Heart right ventricle (tissue), 16 donors: ENCODE data around the gene SLC38A3. TPM values are rescaled to one million over a fixed set of nuclear protein-coding genes. Genes with fewer than 3 reads are reported as not detected.

Experiments
- ATAC-seq, 8 donors: fragments of 200-7000 bp; cut with Tn5 transposase; one replicate each; pipeline ENCODE4 v1.9.1; 2020; ENCODE audit warnings: mild to moderate bottlenecking in 8 of 8, moderate library complexity in 8 of 8, moderate number of reproducible peaks in 1 of 8
- DNase-seq, 2 donors: peaks; one replicate each; pipeline ENCODE4 v3.0.0-alpha.2; 2020
- H3K27ac ChIP-seq, 10 donors: fragments of 200-600 bp; sonication (generic) in 2 of 10; one replicate each; pipeline versions ENCODE4 v1.5.0 to v1.8.0; 2020 to 2022; ENCODE audit warnings: mild to moderate bottlenecking in 3 of 10
- H3K27me3 ChIP-seq, 7 donors: fragments of 200-600 bp; one replicate each; pipeline ENCODE4 v1.8.0; 2021 to 2022; ENCODE audit warnings: mild to moderate bottlenecking in 2 of 7
- H3K36me3 ChIP-seq, 9 donors: fragments of 200-600 bp; sonication (generic) in 1 of 9; one replicate each; pipeline versions ENCODE4 v1.5.0 to v1.8.0; 2020 to 2022; ENCODE audit warnings: mild to moderate bottlenecking in 2 of 9
- H3K4me1 ChIP-seq, 9 donors: fragments of 200-600 bp; sonication (generic) in 1 of 9; one replicate each; pipeline versions ENCODE4 v1.5.0 to v1.8.0; 2020 to 2022; ENCODE audit warnings: mild to moderate bottlenecking in 4 of 9
- H3K4me3 ChIP-seq, 10 donors: fragments of 200-600 bp; sonication (generic) in 2 of 10; one replicate each; pipeline versions ENCODE4 v1.5.0 to v1.8.0; 2020 to 2022; ENCODE audit warnings: mild to moderate bottlenecking in 7 of 10, moderate library complexity in 2 of 10
- H3K9me3 ChIP-seq, 11 donors: fragments of 200-600 bp in 10 of 11; sonication (generic) in 2 of 11; one replicate each; pipeline versions ENCODE4 v1.5.0 to v1.8.0; 2013 to 2022; ENCODE audit warnings: mild to moderate bottlenecking in 2 of 11, control low read depth in 1 of 11, moderate library complexity in 1 of 11
- WGBS, 2 donors: extraction: QIAGEN DNeasy Blood & Tissue Kit; methylation state at CpG; one replicate each; pipeline ENCODE4 v1.1.7; 2013; ENCODE audit warnings: inconsistent platforms in 1 of 2; 5-methylcytosine and 5-hydroxymethylcytosine counted together
- intact Hi-C, 10 donors: fragments of 100-400 bp; cut with DNase I; formaldehyde crosslinking; loops; one replicate each; pipeline versions ENCODE4 v1.11.1 to v1.14.2; 2022
- polyA plus RNA-seq, 2 donors: library from polyadenylated mRNA; stranded (reverse); fragments of 200-250 nt; gene quantifications; one replicate each; pipeline ENCODE4 v1.2.3, GENCODE V29; 2013
- total RNA-seq, 10 donors: library from RNA; stranded (reverse); fragmentation: NEBNext Ultra II Directional in 3 of 10; extraction: Animal tissue kit (Norgen Biotek cat#: 25700) in 3 of 10; gene quantifications; one replicate each; pipeline versions ENCODE4 v1.2.1 to v1.2.4, GENCODE V29; 2021 to 2023
- TF ChIP-seq, protein P1 (sequence below), 9 donors: fragments of 200-600 bp; sonication (generic) in 2 of 9; IDR thresholded peaks; one replicate each; pipeline versions ENCODE4 v1.5.0 to v1.8.0; 2021 to 2022; ENCODE audit warnings: antibody characterized with exemption in 9 of 9, mild to moderate bottlenecking in 5 of 9, moderate library complexity in 1 of 9
- donor health status: Arrhythmogenic right ventricular cardiomyopathy.
- donor health status: ischemic (EF 13 %, LVEDD 7.1; RV severe dilation, severe dysfunction).
- donor health status: healthy with polysubstance abuse.
- donor health status: DM: no; HTN: yes; CAD: no.
- donor health status: DM: no; HTN: no; CAD: no.
- donor health status: ischemic (EF 25% LVEDD 6.9; RV normal size, moderate dysfunction).
- donor health status: ischemic (EF 25% LVEDD 5.7; RV mildly dilated, moderate dysfunction).
- donor health status: healthy.
- donor health status: DM: yes; HTN: yes; CAD: no.
- donor health status: Ischemic cardiomyopathy.
- donor health status: ischemic (EF 35%, LVEDD 5.7; RV mildly dilated, moderate dysfunction).
- donor health status: nonischemic (EF 11% LVEDD 7.7; RV severe dilation, severe dysfunction).
- donor health status: DM: yes; HTN: yes; CAD: no.
- donor health status: PGD.
- donor health status: ischemic (EF 29% LVEDD 5.4; RV normal size, mild dysfunction).
- donor health status: nonischemic (EF 23%, LVEDD 6.1; RV moderate dilation, normal function).

SLC38A3 gene
- total and polyA plus RNA-seq, 12 donors = 1.4 to 16.4 (median 11.2) TPM

DNA sequence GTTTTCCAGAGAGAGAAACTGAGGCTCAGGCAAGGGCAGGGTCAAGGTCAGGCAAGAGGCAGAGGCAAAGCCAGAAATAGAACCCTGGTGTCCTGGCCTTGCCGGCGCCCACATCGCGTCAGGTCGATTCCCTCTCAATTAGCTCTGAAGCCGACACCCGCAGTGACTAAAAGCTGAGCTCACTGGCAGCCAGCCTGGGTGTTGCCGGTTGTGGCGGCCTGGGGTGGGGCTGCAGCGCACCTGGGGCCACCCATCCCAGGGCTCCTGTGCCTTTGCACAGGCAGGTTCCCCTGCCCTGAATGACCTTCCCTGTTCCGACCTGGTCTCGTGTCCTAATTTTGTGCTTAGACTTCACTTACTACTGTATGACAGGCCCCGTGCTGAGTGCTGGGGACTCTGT is 43.8 kb upstream of the SLC38A3 start:
- DNase-seq (no peak), ATAC-seq (peak in 2 of 8 donors; percentile 3 to 19)
- Histone ChIP-seq H3K4me3 (peak overlapping the region in 4 of 10 donors; percentile 8 to 29 (median 26)), H3K9me3 (no peaks in the 10 kb centered on the region), H3K4me1 (peaks cover 36 to 95% (median 67%) of the 10 kb centered on the region in 9 donors), H3K27me3 (peaks cover 0 to 18% (median 0%) of the 10 kb centered on the region in 7 donors), H3K27ac (peak overlapping the region; percentile 60 to 91 (median 84)), H3K36me3 (no peaks in the 10 kb centered on the region)
- TF ChIP-seq, protein P1, sequence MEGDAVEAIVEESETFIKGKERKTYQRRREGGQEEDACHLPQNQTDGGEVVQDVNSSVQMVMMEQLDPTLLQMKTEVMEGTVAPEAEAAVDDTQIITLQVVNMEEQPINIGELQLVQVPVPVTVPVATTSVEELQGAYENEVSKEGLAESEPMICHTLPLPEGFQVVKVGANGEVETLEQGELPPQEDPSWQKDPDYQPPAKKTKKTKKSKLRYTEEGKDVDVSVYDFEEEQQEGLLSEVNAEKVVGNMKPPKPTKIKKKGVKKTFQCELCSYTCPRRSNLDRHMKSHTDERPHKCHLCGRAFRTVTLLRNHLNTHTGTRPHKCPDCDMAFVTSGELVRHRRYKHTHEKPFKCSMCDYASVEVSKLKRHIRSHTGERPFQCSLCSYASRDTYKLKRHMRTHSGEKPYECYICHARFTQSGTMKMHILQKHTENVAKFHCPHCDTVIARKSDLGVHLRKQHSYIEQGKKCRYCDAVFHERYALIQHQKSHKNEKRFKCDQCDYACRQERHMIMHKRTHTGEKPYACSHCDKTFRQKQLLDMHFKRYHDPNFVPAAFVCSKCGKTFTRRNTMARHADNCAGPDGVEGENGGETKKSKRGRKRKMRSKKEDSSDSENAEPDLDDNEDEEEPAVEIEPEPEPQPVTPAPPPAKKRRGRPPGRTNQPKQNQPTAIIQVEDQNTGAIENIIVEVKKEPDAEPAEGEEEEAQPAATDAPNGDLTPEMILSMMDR (IDR thresholded peaks at IDR 0.05) = no peak
- 54 to 61% methylated on average over 13 of the region's 13 CpGs for WGBS, 2 donors
- intact Hi-C loops = no loop called here

DNA sequence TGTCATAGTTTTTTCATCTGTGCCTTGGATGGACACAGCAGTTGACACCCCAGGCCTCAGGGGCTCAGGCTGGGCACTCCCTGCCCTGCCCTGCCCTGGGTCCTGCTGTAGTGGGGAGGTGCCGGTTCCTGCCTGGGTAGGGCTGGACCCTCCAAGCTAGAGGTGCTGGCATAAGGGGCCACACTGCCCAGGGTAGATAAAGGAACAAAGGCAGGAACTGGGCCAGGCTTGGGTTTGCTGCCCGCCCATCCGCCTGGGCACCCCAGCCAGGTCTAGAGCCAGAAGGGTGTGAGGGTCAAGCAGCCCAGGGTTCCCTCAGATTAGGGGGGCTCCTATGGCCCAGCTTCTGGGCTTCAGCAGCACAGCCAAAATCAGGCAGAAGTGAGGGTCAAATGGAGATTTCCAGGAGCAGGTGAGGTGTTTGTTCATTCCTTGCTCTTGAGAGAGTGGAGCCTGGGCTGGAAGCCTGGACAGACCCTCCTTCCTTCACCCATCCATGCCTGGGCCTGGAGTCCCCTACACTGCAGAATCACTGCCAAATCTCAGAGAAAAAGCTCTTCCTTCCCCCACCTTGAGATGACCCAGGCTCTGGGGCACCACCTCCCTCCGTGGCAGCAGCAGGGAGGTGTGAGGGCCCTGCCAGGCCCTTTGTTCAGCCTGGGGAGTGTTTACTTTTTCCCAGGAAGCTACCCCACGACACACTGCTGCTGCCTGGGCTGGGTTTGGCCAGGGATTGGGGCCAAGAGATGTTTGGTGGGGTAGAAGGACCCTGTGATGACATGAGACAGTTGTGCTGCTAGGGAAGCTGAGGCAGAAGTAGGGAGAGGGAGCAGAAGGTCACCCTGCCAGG is 42.8 kb upstream of the SLC38A3 start:
- H3K27ac ChIP-seq = peak overlapping the region; percentile 60 to 91 (median 84)
- TF ChIP-seq, protein P1 (IDR thresholded peaks at IDR 0.05) = no peak
- peaks cover 43 to 100% (median 77%) of the 10 kb centered on the region in 9 donors for H3K4me1 ChIP-seq
- H3K9me3 ChIP-seq = no peaks in the 10 kb centered on the region
- no peak overlapping the region for H3K4me3 ChIP-seq
- intact Hi-C loops = no loop called here
- DNase-seq (no peak), ATAC-seq (peak in 1 of 8 donors; percentile 6)
- 81 to 86% methylated on average over 5 of the region's 5 CpGs for WGBS, 2 donors
- peaks cover 0 to 10% (median 0%) of the 10 kb centered on the region in 7 donors for H3K27me3 ChIP-seq
- H3K36me3 ChIP-seq = no peaks in the 10 kb centered on the region

DNA sequence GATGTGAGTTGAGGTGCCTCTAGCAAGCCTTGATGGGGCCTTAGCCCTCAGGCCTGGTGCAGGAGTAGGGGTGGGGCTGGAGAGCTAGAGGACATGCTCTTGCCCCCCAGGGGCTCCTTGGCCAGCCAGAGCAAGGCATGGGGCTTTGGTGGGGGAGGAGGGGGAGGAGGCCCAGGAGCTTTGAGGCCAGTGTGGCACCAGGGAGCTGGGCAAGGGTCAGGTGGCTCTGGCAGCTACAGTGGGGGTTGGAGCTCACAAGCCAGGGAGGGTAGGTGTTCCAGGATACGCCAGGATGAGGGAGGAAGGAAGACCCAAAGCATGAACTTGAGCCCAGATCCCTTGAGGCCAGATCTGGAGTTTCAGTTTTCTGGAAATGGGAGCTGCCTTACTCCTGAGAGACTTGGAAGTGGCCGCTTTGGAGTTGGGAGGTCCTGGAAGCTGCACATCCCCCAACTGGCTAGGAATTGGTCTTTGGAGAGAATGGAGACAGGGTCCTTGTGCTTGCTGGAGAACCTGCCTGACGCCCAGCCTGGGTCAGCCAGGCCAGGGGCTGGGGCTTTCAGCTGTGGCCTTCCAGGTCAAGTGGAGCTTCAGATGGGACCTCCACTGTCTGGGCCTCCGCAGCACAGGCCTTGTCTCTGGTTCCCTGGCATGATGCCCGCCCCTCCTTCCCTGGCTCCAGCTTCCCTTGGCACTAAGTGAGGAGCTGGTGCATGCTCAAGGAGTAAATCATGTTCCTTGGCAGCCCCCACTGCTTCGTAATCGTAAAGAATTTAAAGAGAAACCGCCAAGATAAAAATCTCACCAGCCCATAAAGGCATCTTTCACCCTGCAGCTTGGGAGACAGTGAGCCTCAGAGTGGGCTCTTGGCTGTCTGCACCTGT is 41.3 kb upstream of the SLC38A3 start:
- H3K27me3 ChIP-seq = no peaks in the 10 kb centered on the region
- intact Hi-C loops = no loop called here
- TF ChIP-seq, protein P1 (IDR thresholded peaks at IDR 0.05) = no peak
- H3K9me3 ChIP-seq = no peaks in the 10 kb centered on the region
- H3K4me1 ChIP-seq = peaks cover 44 to 100% (median 88%) of the 10 kb centered on the region in 9 donors
- no peaks in the 10 kb centered on the region for H3K36me3 ChIP-seq
- peak overlapping the region; percentile 48 to 91 (median 84) for H3K27ac ChIP-seq
- ATAC-seq = no peak
- DNase-seq = peak in 1 of 2 donors; percentile 54
- WGBS, 2 donors = 49 to 59% methylated on average over 8 of the region's 8 CpGs
- H3K4me3 ChIP-seq = no peak overlapping the region

DNA sequence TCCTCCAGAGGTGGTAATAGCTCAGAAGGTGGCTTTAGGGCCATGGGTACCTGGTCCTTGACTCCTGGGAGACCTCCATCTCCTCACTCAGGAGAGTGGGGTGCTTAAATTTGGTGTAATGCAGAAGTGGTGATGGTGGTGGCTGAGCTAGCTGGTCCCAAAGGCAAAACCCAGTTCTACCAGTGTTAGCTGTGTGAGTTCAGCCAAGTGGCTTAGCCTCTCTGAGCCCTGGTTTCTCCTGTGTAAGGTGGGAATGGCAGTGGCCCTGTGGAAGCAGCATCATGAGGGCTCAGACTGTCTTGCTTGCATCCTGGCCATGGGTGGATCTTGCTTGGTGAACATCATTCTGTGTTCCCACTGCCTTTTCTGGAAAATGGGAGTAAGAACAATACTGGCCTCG is 40.6 kb upstream of the SLC38A3 start:
- no peak overlapping the region for H3K4me3 ChIP-seq
- no peaks in the 10 kb centered on the region for H3K27me3 ChIP-seq
- intact Hi-C loops = no loop called here
- TF ChIP-seq, protein P1 (IDR thresholded peaks at IDR 0.05) = no peak
- no peak for DNase-seq
- H3K27ac ChIP-seq = peak overlapping the region; percentile 43 to 91 (median 84)
- H3K9me3 ChIP-seq = no peaks in the 10 kb centered on the region
- peaks cover 48 to 100% (median 89%) of the 10 kb centered on the region in 9 donors for H3K4me1 ChIP-seq
- H3K36me3 ChIP-seq = no peaks in the 10 kb centered on the region
- WGBS, 2 donors = 50 to 59% methylated on average over 1 of the region's 1 CpG
- no peak for ATAC-seq
